HG03135 (cell line): ENCODE results near the gene ADORA3.

Experiments used
- ATAC-seq: cut with Tn5 transposase; IDR thresholded peaks from one replicate; pipeline ENCODE4 v1.9.1; 2021; ENCODE audit warnings: mild to moderate bottlenecking, moderate library complexity; ENCODE audit not compliant: unreplicated experiment

Gene ADORA3

DNA sequence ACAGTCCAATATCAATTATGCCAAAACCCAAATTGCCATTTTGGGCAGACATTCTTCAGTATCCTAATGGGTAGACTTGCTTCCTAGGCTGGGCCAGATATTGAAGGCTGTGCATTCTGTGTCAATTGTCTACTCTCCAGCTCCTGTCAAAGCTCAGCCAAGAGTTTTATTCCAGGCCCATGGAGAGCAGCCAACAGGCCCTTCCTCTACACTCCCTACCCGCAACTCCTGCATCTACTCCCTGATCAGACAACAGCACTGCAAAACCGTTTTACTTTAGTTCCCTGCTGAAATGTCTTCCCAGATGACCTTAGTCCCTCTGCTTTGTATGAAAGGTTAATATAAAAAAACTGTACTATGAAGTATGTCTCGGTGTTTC lies 6.6 kb upstream of the ADORA3 start:
- ATAC-seq, result no peak

- peak; percentile 56 for ATAC-seq
Observed at GRCh38 chr1:111507411-111508201, 4.2 kb upstream of the ADORA3 start.

DNA sequence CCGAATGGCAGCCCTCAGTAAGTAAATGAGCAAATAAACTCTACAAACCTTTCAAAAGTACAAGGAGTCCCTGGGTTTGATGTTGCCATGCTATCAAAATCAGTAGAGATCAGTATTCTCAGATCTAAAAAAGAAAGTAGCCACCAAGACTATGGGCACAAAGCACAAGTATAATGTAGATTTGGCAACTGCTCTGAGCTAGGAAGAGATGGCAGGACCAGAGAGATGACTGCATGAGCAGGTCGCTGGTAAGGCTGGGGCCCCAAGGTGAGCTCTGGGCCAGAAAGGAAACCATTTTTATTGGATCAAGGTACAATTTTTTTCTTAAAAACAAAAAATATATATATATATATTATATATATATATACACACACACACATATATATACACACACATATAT lies 3.1 kb upstream of the ADORA3 start:
- ATAC-seq, result no peak

- peak; percentile 55 for ATAC-seq
Observed at GRCh38 chr1:111505641-111506119, 2.2 kb upstream of the ADORA3 start.

DNA sequence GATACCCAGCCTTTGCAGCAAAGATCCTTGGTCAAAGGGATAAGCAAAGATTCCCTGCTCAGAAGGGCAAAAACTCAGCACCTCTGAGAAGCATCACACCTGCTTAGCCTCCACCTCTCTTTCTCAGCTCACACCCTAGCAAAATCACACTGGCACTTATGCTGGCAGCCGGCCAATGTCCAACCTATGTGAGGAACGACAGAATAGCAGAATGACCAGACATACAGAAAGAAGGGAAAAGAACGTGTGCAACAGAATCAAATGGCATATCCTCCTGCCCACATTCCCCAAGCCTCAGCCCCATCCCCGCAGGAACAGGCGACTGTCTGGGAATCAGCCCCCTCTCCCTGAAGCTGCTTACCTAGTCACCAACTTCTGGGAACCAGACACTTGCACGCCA lies 664 bp upstream of the ADORA3 start:
- no peak for ATAC-seq

- ATAC-seq, result no peak
Observed at GRCh38 chr1:111501645-111502044, 1.8 kb downstream of the ADORA3 start.

DNA sequence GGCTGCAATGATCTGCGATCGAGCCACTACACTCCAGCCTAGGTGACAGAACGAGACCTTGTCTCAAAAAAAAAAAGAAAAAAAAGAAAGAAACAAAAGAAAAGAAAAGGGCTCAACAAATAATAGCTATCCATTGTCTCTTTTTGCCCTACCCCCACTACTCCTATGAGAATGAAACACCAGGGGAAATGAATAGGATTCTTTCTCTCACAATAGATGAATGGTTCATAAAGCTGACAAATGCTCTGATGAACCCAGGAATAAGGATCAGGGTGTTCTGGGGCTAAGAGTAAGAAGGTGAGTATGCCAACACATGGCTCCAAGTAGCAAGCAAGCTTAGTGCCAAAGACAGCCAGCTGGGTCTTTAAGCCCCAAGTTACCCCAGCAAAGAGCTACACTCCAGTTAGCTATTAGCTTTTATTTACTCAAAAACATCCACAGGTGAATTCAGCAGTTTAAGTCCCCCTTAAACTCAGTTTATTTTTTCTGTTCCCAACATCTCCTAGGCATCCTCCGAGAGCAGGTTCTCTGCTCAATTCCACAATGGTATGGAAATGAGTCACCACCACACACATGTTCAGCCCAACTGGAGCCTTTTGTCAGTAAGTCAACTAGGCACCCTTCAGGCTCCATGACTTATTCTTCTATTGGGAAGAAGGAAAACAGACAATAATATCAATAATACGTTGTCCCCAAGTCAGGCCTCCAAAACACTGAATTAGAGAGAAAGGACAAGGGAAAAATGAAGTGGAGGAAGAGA lies 4.2 kb downstream of the ADORA3 start:
- ATAC-seq, result no peak

- no peak for ATAC-seq
Observed at GRCh38 chr1:111497592-111497991, 5.8 kb downstream of the ADORA3 start.

GRCh38 chr1:111496398-111496797 lies 7.0 kb downstream of the ADORA3 start:
- ATAC-seq, result no peak

DNA sequence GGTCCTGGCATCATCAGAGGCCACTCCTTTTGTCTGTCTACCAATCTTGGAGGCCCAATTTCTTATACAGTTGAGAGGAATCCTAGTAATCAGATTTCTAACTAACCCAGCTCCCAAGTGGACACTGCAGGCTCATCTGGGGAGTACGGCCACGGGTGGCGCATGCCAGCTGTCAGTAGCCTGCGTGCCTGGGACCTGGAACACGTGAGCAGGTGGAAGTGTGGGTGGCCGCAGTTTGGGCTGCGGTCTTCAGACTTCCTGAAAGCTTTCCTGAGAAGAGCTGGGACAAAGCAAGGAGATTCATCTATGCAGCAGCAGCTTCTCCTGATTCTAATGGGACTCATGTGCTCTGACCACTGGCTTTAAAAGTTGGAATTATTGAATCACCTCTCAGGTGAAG lies 12.4 kb downstream of the ADORA3 start:
- no peak for ATAC-seq

GRCh38 chr1:111490220-111490619 lies 13.2 kb downstream of the ADORA3 start:
- no peak for ATAC-seq

DNA sequence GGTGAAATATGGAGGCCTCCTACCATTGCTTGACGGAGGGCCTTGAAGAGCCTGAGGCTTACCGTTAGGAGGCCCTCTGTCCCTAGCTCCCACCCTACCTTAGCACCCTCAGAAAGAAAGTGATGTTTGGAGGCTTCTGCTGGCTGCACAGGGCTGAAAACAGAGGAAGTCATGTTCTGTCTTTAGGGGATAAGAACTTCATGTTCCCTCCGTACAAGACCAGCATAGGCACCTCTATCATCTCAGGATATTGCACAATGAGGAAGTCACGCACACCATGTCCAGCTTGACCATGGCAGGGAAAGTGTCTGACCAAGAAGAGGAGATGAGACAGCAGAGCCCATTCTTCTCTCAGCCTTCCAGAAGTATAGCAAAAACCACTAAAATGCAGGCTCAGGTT lies 13.8 kb downstream of the ADORA3 start:
- ATAC-seq, result no peak

DNA sequence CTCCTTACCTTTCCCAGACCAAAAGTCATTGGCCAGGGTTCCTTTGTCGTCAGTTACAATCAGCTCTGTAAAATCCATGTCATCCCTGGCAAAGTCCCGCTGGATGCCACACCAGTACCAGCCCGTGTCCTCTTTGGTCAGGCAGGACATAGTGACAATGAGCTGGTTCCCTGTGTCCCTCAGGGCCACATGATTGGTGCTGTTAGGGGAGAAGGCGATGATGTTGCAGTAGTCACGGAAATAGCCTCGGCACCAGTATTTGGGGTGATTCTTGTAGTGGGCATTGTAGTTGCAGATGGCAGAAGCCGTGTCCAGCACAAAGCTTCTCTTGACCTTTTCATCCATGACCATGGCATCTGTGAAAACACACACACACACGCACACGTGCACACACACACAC lies 14.8 kb downstream of the ADORA3 start:
- ATAC-seq, result no peak

- no peak for ATAC-seq
Observed at GRCh38 chr1:111487133-111487532, 16.3 kb downstream of the ADORA3 start.

DNA sequence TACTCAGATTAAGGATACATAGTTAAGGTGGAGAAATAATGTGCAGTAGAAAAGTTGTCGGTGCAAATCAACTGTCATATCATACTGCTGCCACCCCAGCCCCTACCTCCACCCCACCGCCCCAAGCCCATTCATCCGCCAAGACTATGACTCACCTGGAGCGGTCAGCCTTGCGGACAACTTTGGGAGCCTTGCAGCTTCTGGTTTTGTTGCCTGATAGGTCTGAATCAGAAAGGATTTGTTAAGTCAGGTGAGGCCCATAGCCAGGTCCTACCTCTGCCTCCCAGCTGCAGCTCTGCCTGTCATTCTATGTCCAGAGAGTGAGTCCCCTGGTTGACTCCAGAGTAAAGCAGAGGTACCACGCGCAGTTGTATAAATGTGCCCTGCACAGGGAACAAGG lies 17.0 kb downstream of the ADORA3 start:
- ATAC-seq, result no peak

- ATAC-seq, result no peak
Observed at GRCh38 chr1:111484391-111485026, 18.9 kb downstream of the ADORA3 start.

DNA sequence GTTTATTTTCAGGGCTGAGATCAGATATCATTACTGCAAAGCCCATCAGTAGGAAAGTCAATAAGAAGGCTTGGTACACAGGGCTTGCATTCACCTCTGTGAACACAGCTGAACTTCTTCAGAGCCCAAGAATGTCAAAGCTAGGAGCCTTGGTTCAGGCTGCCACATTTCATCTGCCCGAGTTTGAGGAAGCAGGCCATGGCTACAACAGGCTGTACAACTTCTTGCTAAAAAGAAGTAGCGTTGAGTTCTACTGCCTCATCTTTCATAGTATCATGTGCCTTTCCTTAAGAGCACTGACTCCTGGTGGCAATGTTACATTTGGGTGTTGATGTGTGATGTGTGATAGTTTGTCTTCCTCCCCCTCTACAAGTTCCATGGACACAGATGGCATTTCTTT lies 19.6 kb downstream of the ADORA3 start:
- ATAC-seq, result no peak

- ATAC-seq, result no peak
Observed at GRCh38 chr1:111483166-111483565, 20.3 kb downstream of the ADORA3 start.

DNA sequence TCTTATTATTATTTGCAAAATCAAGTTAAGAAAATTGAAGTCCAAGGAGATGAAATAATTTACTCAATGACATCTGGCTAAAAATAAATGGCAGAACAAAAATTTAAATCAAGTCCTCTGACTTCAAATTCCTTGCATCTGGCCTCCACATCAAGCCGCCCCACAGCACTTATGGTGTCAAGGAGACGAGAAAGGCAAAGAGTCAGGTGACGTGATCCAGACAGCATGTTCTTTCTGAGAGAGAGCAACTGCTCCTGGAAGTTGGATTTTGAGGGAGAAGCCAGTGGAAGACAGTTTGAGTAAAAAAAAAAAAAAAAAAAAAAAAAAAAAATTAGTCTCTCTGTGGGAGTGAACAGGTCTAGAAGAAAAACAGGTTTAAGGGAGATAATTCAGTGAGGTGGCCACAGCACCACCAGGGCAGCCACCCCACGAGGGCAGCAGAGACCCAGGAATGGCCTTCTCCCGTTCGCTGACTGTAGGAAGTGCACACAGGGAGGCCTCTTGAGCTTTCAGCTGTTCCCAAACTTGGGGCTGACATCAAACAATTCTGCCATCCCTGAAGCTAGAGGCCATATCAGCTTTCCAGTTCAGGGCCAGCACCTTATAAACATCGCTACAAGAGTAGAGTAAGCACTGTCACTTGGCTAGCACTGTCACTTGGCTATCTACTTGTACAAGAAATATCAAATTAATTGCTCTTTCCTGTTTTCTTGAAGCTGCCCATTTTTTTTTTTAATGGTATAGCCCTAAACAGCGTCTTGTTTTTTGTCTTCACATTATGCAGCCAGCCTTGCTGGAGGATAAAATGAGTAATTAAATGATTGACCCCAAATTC lies 21.8 kb downstream of the ADORA3 start:
- no peak for ATAC-seq

DNA sequence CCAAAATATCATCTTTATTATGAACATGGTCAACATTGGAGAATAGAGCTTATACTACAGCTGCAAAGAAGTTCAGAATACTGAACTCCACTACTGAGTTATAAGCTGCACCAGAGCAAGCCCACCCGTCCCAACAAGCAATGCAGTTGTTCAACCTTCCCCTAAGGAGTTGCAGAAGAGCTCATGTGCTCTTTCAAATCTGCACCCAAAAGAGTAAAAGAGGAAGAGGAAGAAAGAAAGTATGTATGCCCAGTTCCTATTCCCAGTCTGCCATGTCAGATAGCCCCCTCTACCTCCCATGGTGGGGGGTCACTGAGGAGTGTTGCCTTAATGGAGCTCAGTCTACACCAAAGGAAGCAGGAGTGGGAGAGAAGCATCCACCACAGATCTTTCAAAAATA lies 22.8 kb downstream of the ADORA3 start:
- no peak for ATAC-seq

- ATAC-seq, result peak; percentile 80
Observed at GRCh38 chr1:111476761-111477309, 26.6 kb downstream of the ADORA3 start.
